Right kidney (tissue), 1 donor: ENCODE results near the gene COQ9.
"Not testable (repeated sequence)": the region's sequence is repeated elsewhere in the genome, so short reads cannot be mapped to it uniquely, and the experiment has no call there.

Experiments
- DNase-seq: peaks from one replicate; pipeline ENCODE4 v3.0.0-alpha.2; 2016

The COQ9 gene

DNA sequence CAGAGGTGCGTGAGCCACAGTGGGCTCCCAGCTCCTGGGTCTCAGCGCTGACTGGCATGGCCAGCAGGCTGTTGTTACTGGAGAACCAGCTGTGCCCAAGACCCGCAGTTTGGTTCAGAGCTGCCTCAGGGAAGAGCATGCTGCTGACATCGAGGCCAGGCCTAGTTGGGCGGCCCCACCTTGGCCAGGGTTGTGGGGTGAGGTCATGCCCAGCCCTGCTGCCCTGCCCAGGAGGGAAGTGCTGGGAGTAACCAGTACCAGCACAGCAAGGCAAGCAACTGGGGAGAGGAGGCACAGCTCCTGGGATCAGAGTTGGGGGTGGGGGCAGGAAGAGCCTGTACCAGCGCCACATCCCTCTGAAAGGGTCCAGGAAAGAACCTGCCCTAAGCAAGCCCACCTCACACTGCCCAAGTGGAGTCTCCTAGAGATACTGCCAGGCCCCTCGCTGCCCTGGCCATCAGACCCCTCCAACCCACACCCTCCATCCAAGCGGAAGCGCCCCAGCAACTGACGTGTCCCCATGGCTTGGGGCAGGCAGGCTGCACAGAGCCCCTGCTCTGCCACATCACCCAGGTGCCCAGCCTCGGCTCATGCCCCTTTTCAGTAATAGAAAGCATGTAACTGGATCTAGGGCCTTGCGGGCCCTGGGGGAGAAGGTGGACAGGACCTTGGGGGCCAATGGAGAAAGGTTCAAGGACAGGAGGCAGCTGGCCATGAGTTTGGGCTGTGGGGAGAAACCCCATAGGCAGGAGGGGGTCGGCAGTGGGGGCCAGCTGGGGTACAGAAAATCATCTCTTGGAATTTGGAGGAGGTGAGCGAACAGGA is 38.0 kb downstream of the COQ9 start:
- DNase-seq = no peak

DNA sequence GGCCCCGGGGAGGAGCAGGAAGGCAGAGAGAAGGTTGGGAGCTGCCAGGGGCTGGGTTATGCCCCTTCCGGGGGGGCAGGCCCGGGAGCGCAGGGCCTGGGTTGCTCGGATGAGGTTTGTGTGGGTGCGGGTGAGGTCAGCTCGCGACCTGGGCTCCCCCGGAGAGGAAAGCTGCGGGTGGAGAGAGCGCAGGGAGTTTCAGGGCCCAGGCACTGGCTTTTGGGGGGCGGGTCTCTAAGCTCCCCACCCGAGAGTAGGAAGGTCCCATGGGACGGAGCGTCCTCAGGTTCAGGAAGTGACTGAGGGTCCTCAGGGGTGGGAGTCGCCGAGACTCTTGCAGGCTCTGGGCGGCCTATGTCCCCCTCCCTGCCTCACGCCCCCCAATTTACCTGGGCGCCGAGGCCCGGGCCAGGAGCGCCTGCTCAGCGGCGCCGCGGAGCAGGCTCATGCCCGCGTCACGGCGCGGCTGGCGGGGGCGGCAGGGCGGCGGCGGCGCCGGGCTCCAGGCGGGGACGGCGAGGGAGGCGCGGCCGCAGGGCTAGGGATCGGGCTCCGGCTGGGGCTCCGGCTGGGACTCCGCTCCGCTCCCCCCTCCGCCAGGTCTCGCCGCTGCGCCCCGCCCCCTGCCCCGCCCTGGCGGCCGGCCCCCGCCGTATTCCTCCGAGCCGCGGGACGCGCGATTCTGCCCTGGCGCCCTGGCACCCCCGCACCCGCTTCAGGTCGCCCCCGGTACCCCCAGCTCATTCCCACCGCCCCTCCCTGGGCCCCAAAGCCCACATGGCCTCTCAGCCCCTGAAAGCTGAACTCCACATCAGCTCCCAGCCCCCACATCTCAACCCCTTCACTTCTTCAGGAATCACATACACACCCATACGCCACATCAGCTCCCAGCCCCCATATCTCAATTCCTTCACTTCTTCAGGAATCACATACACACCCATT is 38.9 kb downstream of the COQ9 start, which contains the start of gene DOK4:
Gene DOK4, minus strand, starts transcription at position 578 of the 942 bp plus-strand sequence. CDS start 6,986 bp downstream, outside the sequence.
- no peak for DNase-seq

DNA sequence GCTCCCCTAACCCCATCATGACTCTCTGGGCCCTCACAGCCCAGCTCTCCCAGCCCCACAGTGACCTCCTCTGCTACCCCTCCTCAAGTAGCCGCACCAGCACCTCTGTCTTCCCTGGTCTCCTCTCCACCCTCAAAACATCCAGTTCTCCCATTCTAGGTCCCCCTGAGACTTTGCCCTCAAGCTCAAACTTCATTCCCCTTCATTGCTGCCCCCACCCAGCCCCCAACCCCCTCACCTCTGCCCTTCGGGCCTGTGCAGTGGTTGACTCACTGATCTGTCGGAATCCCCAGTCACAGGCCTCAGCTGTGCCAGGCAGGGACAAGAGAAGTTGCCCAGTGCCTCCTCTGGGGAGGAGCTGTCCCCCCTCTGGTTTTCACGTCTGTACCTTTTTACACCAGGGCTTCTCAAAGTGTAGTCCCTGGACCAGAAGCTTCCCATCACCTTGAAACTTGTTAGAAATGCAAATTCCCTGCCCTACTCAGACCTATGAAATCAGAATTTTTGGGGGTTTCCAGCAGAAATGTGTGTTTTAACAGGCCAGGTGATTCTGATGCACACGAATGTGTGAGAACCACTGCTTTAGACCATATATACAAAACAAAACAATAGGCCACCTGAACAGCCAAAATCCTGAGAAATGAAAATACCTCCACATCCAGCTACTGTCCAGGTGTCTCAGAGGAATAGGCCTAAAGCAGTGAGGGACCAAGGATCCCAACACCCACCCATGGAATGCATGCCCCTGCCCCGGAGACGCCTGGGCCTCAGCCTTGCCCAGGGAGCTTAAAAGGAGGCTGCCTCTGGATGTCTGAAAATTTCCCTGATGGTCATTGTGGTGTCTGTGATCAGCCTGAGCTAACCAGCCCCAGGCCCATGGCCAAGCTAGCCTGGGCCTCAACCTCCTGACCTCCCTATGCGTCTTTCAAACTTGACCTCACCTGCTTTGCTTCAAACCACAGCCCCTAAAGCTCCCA is 39.9 kb downstream of the COQ9 start:
- DNase-seq = no peak

DNA sequence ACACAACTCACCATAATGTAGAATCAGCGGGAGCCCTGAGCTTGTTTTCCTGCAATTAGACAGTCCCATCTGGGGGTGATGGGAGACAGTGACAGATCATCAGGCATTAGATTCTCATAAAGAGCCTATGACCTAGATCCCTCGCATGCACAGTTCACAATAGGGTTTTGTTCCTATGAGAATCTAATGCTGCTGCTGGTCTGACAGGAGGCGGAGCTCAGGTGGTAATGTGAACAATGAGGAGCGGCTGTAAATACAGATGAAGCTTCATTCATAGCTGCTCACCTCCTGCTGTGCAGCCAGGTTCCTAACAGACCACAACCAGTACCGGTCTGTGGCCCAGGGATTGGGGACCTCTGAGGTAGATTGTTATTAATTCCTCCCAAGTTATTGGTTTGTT is 42.0 kb downstream of the COQ9 start:
- no peak for DNase-seq

DNA sequence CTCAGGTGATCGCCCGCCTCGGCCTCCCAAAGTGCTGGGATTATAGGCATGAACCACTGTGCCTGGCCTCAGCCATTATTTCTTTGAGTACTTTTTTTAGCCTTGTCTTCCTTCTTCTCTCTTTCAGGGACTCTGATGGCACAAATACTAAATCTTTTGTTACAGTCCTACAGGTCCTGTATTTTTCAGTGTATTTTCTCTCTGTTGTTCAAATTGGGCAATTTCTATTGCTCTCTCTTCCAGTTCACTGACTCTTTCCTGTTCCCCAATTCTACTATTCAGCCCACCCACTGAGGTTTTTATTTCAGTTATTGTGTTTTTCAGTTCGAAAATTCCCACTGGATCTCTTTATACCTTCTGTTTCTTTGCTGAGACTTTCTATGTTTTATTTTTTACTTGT is 46.5 kb downstream of the COQ9 start:
- DNase-seq = no peak

DNA sequence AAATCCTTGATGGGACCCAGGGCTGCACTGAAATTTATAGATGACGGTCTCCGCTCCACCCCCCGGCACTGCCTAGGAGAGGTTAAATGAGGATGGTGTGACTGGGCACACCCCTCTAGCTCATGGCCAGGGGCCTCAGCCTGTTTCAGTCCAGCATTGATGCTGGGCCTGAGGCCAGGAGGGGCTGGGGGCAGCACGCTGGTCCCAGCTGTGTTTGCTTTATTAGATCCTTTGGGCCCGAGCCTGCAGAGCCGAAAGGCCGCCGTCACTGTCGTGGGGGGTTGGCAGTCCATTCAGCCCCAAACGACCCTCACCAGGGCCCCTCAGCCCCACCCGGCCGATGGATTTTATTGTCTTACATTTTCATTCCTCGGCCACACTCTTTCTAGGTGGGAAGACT is 49.8 kb downstream of the COQ9 start:
- no peak for DNase-seq

DNA sequence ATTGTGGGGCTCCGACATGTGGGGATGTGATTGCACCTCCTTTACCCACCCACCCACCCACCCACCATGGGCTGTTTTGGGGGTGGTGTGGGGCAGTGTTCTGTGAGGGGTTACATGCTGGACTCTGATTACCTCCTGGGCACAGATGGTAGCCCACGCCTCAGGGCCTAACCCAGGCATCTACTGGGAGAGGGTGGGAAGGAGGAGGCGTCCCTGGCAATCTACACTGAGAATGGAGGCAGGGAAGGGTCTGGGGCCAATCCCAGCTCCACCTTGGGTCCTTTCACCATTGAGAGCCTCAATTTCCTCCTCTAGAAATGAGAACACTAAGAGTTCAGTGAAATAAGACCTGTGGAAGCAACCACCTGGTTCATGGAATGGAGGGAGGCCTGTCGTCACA is 50.8 kb downstream of the COQ9 start:
- no peak for DNase-seq

DNA sequence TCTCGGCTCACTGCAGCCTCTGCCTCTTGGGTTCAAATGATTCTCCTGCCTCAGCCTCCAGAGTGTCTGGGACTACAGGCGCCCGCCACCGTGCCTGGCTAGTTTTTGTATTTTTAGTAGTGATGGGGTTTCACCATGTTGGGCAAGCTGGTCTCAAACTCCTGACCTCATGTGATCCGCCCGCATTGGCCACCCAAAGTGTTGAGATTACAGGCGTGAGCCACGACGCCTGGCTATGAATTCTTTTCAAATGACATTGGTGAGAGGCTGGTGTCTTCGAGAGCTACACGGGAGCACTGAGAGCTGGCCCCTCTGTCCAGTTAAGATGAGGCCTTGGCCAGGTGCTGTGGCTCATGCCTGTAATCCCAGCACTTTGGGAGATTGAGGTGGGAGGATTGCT is 52.7 kb downstream of the COQ9 start:
- DNase-seq = not testable (repeated sequence)

DNA sequence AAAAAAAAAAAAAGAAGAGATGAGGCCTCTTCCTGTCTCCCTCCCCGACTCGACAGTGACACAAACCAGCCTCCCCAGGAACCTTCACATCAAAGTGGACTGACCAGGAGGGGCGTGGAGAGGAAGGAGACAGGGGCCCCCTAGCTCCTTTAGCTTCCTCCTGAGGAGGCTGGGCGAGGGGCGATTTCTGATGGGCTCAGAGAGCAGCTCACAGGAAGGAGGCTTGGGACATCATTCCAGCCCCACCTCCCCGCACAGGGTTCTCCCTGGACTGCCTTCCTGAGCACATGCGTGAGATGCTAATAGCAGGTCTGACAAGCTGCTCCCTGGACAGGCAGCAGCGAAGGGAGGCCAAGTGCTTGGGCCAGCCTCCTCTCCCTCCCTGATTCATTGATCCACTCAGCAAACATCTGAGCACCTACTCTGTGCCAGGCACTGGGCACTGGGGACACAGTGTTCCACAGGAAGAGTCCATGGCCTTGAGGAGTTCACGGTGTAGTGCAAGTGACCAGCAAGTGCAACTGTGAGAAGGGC is 53.4 kb downstream of the COQ9 start:
- no peak for DNase-seq

DNA sequence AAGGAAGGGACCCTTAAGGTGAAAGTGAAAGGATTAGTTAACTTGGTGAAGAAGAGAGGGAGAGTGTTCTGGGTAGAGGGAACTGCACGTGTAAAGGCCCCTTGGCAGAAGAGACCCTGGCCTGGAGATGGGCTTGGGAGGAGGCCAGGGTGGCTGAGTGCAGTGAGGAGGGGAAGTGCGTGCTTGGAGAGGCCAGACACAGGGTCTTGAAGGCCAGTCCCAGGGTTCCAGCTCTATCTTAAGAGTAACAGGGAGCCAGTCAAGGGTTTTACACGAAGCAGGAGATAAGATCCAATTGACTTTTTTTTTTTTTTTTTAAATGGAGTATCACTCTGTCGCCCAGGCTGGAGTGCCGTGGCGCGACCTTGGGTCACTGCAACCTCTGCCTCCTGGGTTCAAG is 54.2 kb downstream of the COQ9 start:
- no peak for DNase-seq

DNA sequence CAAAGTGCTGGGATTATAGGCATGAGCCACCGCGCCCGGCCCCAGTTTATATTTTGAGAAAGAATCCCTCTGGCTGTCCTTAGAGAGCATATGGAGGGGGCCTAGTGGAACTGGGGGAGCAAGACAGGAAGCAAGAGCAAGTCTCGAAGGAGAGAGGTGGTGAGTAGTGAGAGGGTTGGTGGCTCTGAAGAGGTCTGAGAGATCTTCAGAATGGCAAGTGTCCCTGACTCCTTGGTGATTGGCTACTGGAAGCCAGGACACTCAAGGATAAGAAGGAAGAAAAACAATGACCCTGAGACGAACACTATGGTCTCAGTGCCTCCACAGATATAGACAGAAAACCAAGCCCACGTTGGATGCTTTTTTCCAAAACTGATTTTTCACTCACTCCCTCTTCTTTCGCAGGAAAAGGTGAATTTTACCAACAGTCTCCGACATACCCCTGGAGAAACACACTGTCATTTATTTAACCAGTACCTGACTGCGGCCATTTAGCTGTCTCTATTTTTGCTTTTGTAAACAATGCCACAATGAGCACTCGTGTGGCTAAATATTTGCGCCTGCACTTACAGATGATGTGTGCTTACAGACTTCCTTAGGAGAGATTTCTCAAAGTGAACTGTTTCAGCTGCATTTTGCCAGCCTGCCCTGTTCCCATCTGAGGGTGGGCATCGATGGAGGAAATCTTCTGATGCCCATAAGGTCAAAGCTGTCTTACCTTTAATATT is 54.9 kb downstream of the COQ9 start:
- no peak for DNase-seq

DNA sequence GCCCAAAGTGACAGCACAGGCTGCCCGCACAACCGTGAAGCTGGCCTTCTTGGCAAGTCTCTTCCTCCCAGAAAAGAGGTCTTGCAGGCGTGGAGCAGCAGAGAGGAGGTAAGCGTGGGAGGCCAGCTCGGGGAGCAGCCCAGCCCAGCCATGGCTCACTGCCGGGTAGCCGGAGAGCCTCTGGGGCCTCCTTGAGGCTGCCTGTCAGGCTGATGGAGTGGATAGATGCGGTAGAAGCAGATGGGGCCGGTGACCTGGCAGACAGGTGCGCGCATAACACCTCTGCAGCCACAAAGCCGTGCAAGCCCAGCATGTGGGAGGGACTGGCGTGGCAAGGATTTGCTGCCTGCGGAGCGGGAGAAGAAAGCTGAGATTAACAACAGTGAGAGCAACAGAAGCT is 56.1 kb downstream of the COQ9 start:
- peak; percentile 46 for DNase-seq

DNA sequence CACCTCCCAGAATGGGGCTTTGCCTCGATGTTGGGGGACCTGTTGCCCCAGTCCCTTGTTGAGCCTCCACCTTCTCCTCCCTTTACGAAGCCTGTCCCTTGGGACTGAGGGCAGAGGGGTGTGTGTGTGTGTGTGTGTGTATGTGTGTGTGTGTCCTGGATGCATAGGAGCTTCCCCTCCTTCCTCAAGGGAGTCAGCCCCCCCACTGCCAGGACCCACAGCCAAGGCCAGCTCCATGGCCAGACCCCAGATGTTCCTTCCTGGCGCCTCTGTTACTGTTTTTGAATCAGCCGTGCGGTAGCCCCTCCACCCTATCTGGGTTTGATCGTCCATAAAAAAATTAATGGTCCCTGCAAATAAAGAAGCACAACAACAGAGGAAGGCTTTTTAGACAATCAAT is 56.7 kb downstream of the COQ9 start:
- DNase-seq = no peak

DNA sequence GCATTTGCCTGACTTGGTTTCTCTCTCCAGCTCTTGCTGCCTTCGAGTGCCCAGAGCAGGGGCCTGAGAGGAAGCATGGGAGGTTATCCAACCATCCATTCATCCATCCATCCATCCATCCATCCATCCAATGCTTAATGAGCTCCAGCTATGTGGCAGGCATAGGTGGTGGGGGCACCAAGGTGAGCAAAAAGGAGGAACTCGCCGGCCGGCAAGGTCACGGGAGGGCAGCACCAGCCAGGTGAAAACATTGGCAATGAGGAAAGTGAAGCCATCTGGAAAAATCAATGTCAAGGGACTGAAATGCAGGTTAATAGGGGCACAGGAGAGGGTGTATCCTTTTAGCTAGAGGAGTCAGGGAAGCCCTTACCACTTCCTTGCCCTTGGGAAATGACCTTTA is 57.2 kb downstream of the COQ9 start:
- DNase-seq = no peak

DNA sequence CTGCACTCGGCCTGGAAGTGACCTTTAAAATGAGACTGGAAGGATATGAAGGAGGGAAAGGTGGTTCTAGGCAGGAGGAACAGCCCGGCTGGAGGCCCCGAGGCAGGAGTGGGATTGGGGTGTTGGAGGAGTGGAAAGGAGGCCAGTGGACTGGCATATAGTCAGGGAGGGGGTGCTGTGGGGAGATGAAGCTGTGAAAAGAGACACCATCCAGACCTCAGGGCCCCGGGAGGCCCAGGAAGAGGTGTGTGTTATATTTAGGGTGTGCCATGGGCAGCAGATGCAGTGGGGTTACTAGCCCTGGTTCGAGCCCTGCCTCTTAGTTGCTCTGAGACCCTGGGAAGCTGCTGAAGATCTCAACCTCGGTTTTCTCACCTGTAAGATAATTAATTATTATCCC is 57.9 kb downstream of the COQ9 start:
- DNase-seq = no peak

DNA sequence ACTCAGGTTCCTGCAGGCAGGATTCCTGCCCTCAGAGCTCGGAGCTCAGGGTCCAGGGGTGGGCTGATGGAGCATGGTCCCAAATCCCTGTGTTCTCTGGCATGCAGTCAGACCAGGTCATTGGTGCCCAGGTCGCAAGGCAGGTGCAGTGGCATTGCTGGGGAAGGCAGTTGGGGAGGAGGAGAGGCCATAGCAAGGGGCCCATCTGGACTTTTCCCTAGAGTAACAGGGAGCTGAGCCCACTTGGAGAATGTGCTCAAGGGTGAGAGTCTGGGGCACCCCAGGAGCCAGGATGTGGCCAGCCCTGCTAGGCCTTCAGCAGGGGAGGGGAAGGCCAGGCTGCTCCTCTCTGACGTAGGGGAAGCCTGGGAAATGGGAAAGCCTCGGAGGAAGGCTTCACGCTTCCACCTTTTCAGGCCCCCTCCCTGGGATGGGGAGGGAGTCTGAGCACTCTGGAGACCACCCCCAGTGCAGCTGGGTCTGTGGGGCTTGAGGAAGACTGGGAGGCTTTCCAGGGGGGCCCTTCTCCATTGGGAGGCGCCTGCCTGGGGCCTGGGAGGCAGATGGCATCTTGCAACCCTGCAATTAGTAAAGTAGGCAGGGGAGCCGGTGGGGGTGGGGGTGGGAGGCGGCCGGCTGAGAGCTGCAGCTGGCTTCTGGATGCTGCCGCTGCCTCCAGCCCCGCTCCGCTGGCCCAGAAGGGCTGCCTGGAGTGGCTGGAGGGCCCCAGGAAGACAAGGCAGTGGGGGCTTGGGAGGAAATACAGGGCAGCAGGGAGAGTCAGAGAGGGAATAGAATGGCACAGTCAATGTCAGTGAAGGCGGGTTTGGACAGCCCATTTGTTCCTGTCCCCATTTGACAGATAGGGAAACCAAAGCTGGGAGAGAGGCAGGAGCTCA is 60.1 kb downstream of the COQ9 start:
- DNase-seq = peak; percentile 47

DNA sequence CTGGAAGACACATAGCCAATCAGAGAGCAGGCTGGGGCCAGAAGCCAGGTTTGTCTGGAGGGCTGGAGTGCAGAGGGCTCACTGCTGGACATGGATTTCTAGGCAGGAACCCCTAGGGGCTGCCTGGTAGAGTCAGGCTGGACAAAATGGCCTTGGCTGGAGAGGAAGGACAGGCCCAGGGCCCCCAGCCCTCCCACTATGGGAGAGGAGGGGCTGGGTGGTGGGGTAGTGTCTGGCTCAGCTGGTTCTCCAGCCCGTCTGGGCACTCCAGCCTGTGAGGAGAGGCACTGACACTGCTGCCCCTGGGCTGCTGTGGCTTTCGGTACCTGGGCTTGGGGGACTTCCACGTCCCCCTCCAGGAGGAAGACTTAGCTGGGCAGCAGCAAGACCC is 60.8 kb downstream of the COQ9 start:
- DNase-seq = no peak

DNA sequence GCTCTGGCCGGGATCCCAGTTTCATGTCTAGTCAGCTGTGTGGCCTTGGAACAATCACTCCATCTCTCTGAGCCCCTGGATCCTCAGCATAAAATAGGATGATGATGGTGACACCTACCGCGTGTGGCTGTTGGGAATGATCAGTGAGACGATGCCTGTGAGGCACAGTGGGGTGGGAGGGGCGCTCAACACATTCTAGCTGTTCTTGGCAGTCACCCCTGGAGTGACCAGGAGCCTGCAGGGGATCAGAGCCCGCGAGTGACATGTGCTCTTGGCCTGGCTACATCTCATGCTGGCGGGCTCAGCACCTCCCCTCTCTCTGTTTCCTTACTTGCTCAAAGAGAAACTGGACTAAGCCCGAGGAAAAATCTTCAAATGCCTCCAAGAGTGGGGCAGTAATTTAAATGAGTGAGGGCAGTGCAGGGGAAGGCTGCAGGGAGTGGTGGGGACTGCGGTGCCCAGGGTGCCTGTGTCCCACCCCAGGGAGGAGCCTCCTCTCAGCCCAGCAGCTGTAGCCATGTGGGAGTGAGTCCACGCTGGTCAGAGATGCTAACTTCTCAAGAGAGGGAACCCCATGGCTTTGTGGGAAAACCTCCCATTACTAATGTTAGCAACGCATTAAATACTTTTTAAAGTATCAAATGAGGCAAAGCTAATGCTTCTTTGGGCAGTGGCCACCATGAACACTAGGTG is 62.1 kb downstream of the COQ9 start:
- no peak for DNase-seq
